ENCODE measurements around the gene HRH2.
"Not testable (repeated sequence)": the region's sequence is repeated elsewhere in the genome, so short reads cannot be mapped to it uniquely, and the experiment has no call there.

The HRH2 gene

DNA sequence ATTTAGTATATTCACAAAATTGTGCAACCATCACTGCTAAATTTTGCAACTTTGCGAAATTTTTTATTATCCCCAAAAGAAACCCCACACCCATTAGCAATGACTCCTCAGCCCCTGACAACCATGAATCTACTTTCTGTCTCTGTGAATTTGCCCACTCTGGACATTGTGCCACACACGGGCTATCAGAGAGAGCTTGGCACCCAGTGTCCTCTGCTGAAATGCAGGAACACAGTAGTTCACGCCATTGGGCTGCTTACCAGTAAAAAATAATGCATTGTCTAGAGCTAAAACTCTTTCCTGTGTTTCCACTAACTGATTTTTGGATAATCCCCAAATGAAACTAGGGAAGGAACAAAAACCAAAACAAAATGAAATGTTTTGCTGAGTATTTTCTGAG is 60.0 kb downstream of the HRH2 start:
- no peak for DNase-seq

DNA sequence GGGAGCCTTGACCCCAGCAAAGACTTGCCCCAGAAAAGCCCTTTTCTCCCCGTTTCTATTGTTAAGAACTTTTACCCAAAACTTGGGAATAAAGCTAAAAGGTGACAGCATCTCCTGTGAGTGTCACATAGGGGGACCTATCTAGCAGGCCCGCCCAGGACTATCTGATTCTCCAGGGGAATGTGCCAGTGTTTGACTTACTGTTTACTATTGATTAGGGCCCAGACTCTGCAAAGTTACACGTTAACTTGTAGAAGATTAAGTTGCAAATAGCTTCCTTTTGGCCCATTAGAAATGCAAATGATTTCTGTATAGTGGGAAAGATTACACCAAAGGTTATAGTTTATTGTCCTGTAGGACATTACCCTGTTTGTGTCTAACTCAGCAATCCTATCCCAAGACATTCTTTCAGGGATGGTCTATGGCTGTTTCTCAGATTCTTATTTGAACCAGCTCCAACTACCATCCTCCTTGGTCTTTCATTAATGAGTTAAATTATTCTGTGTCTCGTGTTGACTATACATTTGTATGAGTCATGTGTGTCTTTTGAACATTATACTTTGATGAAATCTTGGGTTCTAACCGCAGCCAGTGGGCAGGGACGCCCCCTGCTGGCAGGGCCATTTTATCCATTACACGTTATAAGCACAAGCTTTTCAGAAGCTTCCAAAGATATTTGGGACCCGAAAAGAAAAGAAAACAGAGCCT is 60.7 kb downstream of the HRH2 start:
- DNase-seq, result no peak

DNA sequence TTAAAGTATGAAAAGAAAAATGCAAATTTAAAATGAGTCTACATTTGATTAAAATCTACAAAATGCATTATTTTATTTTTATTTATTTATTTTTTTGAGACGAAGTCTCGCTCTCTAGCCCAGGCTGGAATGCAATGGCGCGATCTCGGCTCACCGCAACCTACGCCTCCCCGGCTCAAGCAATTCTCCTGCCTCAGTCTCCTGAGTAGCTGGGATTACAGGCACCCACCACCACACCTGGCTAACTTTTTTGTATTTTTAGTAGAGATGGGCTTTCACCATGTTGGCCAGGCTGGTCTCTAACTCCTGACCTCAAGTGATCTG is 61.2 kb downstream of the HRH2 start:
- not testable (repeated sequence) for DNase-seq

DNA sequence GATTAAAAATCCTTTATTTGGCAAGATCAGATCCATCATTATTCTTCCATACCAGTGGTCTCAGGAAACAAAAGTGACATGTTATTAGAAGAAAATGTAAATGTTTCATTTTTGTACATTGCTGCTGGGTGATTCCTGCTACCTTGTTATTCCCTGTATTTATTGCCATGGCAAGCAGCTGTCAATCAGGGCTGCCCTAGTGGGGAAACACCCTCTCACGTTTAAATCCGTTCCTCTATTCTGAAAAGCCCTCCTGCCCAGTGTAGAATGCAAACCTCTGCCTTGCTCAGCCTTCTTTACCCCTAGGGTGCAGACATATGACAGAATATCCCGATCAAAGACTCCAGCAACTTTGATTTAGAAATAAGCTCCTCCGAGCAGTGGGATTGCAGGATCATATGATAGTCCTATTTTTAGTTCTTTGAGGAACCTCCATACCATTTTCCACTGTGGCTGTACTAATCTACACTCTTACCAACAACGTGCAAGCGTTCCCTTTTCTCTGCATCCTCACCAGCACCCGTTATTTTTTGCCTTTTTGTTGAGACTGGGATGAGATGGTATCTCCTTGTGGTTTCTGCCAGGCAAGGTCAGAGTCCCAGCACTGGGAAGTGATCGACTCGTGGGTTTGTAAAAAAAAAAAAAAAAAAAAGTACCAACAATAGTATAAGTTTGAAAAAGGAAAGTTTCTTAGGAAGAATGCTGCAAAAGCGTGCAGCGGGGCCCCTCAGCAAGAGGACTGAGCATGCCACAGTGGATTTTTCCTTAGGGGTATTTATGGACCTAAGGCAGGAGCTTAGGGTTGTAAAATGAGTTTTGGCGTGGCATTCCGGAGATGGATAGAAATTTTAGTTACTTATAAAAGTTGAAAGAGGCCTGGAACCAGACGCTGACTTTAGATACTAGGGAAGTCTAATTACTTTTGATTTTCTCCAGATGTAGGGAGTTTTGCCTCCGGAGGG is 66.7 kb downstream of the HRH2 start:
- no peak for DNase-seq

DNA sequence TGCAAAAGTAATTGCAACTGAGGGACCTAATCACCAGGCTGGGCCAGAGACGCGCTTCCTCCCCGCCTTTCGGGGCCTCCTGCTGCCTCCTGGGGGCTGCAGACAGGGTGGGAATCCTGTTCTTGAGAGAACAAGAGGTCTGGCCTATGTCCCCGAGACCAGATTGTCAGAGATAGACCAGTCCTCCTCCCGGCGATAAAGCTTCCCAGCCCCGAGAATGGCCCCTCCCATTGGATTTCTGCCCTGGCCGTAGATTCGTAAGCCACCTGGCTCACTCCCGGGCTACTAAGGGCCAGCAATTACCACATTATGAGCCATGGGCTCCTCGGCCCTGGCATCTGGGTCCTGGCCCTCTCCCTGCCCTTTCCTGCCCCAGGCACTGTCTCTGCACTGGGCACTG is 70.4 kb downstream of the HRH2 start:
- DNase-seq, result no peak

DNA sequence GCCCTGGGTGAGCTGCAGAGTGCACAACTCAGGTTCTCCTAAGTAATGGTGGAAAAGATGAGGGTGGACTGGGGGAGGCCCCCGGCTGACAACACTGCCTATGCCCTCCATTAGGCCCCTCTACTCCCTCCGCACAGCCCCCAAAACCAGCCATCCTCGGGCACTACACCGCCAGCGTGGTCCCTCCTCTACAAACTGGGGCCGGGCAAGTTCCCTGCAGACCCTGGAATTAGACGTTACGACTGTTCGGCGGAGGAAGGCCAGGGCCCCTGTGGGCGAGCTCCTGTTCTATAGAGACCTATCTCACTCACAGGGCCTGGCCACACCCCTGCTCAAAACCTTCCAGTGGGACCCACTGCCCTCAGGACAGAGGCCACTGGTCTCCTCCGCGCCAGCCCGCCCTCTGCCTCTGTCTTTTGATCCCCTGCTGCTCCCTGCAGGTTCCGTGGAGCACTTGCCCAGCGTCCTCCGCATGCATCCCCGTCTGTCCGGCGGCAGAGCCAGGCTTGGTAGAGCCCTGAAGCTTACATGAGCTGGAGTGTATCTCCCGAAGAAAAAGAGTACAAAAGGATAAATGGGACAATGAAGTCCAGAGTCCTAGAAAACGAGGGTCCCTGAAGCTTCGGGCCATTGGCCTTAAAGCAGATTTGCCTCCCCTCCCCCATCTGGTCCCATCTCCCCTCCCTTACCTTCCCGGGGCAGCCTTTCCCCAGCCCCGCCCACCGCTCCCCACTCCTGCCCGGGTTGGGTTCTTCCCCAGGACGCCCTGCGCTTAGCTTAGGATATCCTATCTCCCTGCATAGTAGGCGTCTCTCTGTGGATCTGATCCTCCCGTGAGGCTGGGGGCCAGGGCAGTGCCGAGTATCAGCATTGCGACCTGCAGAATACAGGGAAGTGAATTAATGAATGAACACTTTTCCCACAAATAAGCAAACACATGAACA is 71.3 kb downstream of the HRH2 start:
- DNase-seq, result no peak

DNA sequence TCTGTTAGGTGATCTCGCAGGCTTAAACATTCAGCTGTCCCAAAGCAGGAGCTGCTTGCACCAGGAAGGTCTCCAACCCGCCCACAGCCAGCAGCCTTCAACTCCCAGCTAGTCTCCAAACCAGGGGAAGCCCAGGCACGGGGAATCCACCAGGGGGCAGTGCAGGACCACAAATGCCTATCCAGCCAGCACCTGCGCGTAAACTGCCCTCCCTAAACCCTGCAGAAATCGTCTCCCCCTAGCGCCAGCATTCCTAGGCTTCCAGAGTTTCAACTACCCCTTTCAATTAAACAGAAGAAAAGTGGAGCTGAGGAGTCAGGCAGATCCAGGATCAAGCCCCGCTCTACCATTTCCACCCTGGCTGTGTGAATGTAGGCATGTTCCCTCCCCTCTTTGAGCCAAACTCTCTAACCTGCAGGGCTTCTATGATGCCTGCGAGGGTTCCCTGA is 72.0 kb downstream of the HRH2 start:
- peak; percentile 78 for DNase-seq

DNA sequence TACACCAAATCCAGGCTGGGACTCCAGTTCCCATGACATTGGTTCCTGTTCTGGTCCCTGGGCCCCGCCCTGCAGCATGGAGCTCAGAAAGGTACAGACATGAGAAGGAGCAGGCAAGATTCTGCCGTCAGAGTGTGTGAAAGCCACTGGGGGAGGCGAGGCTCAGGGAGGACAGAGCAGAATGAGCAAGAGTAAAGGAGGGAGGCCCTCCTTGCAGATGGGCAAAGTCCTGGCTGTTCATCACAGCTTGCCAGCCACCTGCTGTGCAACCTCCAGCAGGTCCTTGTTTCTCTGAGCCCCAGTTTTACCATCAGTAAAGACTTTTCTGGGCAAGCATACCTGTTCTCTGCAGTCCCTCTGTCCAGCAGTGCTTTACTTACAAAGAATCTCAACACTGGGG is 73.3 kb downstream of the HRH2 start:
- DNase-seq, result no peak

DNA sequence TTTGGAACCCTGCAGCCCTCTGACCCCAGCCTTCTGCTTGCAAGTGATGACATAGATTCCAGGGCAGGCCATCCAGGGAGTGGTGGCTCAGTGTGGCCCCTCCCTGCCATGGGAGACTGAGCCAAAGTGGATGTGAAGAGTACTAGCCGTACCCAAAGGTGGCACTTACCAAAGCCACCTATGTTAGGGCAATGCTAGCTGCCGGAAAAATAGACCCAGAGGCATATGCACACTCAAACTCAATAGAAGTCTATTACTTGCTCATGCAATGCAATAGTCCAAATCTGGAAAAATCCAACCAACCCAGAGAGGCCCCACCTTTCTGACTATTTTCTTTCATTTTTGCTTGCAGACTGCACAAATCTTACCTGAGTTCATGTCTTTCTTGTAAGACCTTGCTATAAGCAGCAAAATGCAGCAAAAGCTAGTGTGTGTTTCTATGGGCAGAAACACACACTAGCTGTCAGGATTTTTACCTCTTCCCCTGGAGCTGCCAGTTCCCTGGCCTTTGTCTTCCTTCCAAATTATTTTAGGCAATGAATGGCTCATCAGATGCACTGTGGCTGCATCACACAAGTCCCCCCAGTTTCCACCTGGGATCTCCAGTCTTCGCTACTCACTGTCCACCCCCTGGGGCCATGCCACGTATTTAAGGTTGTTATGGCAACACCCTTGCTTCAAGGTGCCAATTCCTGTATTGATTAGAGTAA is 74.0 kb downstream of the HRH2 start:
- no peak for DNase-seq

DNA sequence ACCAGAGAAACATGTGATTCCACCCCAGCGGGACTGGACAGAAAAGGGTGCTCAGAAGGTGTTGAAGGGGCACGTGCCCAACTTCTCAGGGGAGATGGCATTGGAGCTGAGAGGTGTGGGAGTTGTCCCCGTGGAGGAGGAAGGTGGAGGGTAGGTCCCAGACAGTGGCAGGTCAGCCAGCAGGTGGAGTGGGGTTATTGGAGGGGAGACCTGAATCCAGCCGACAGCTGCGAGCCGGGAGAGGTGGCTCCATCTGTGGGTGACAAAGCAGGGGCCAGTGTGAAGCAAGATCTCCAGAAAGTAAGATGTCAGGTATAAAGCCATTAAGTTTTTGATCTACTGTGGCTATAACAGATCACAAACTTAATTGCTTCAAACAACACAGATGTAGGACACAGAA is 75.1 kb downstream of the HRH2 start:
- DNase-seq, result no peak

DNA sequence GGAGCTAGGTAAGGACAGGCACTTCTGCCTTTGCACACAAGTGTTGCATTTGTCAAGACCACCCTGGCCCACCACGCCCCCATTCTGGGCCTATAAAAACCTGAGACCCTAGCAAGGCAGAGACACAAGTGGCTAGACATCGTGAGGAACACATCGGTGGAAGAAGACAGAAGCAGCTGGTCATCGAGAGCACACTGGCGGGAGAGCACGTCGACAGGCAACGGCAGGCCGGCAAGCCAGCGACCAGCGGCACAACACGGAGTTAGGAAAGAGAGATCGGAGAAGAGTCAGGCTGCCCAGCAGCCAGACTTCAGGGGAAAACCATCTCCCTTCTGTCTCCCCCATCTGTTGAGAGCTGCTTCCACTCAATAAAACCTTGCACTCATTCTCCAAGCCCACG is 76.1 kb downstream of the HRH2 start:
- no peak for DNase-seq

DNA sequence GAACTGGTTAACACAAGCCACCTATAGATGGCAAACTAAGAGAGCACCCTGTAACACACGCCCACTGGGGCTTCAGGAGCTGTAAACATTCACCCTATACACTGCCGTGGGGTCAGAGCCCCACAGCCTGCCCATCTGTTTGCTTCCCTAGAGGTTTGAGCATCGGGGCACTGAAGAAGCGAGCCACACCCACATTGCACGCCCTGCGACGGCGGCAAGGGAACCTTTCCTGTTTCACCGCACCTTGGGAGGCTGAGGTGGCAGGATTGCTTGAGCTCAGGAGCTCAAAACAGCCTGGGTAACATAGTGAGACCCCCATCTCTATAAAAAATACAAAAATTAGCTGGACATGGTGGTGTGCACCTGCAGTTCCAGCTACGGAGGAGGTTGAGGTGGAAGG is 76.6 kb downstream of the HRH2 start:
- no peak for DNase-seq

DNA sequence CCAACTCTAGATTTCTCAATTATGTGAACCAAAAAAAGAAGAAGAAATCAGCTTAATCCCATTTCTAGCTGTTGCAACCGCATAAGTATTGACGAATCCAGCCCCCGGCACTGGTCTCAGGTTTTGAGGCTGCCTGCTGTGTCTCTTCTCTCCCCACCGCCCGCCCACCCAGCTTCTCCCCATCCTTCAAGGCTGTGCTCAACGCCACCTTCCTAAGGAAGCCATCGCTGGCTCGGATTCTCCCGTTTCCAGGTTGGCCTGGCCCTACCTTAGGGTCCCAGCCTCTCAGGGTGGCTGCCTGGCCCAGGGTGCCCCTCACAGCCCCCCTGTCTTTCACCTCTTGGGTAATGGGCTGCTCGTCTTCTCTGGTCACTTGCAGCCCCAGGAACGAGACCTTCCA is 77.8 kb downstream of the HRH2 start:
- DNase-seq, result no peak

DNA sequence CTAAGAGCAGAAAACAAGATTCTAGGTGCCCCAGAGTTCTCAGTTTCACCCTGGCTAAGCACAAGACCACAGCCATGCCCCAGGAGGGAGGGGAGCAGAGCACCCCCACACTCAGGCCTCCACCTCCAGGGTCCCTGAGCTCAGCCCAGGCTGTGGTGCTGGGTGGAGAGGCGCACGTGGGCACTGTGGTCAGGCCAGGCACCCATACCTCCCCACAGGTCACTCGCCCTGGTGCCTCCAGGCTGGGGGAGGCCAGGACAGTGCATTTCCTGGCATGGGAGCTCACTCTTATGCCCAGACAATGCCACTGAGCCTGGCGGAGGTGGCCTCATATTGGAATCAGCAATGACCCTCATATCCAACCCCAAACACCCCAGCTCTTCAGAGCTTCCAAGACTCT is 78.8 kb downstream of the HRH2 start:
- DNase-seq, result no peak

DNA sequence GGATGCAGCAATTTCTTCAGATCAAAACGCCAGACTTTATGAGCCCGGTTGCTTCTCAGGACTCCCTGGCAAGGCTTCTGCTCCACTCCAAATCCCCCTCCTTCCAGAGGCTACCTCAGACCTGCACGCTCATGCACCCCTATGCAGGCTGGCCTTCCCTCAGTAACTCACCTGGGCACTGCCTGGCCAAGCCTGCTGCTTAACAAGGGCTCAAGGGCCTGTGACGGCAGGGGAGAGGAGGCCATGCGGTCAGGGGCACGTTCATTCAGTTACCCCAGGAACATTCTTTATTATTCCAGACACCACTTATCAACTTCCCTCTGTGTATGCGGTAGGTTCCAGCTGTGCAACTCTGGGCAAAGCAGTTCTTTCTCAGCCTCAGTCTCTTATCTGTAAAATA is 79.6 kb downstream of the HRH2 start:
- DNase-seq, result no peak

DNA sequence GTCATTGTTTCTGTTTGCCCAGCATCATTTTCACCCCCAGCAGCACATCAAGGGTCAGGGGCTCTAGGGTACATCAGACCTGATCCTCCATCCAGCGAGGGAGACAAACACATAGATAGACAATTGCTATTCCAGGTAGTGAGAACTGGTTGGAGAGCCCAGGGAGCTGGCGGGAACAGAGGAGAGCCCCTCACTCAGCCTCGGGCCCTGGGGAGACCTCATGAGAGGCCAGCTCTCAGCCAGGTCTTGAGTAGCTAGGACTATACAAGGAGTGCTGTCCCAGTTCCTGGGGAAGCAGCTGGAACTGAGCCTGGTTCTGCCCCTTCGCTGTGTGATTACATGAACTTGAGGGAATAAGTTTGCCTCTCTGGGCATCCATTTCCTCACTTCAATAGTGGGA is 80.3 kb downstream of the HRH2 start:
- no peak for DNase-seq

DNA sequence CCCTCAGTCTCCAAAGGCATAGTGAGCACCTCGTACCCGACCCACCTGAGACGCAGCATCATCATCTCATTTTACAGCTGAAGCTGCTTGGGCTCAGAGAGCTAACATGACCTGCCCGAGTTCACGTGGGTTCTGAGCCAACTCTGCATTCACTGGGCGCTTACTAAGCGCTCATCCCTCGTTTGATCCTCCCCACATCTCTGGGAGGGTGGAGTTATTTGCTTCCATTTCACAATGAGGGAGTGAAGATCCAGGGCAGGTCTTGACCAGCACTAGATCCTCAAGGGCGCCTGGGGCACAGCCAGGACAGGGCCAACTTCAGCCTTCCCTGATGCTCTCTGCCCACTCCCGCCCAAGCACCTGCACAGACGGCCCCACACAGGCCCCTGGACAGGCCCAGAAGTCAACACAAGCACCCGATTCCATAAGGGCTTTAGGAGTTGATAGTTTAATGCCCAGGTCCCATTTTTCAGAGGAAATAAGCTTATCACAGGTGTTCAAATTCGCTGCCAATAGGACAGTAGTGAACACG is 80.8 kb downstream of the HRH2 start:
- DNase-seq, result no peak

DNA sequence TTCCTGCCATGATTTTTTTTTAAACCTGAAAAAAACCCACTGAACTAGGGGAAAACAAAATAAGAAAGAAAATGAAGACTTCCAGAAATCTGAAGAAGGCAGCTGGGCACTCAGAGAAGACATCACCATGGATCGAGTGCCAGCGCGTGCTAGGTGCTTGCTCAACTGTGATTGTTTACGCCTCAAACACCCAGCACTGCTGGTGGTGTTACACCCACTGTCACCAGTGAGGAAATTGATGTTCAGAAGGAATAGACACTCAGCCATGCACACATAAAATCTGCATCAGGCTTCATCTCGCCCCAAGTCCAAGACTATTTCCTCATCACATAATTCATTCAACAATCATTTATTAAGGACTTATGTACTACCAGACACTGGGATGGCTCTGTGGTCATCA is 82.1 kb downstream of the HRH2 start:
- no peak for DNase-seq

DNA sequence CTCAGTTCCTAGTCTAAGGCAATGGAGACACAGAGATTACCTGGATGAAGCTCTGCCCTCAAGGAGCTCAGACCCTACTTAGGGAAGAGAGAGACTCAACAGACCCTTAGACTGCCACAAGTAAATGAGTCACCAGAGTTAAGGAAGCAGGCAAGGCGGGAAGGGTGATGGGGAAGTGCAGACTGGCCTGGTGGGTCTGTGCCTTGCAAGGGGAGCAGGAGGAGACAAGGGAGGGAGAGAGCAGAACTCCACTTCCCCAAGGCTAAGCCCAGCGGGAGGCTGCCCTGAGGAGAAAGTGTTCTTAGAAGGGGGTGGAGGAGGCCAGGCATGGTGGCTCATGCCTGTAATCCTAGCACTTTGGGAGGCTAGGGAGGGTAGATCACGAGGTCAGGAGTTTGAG is 83.7 kb downstream of the HRH2 start:
- no peak for DNase-seq

DNA sequence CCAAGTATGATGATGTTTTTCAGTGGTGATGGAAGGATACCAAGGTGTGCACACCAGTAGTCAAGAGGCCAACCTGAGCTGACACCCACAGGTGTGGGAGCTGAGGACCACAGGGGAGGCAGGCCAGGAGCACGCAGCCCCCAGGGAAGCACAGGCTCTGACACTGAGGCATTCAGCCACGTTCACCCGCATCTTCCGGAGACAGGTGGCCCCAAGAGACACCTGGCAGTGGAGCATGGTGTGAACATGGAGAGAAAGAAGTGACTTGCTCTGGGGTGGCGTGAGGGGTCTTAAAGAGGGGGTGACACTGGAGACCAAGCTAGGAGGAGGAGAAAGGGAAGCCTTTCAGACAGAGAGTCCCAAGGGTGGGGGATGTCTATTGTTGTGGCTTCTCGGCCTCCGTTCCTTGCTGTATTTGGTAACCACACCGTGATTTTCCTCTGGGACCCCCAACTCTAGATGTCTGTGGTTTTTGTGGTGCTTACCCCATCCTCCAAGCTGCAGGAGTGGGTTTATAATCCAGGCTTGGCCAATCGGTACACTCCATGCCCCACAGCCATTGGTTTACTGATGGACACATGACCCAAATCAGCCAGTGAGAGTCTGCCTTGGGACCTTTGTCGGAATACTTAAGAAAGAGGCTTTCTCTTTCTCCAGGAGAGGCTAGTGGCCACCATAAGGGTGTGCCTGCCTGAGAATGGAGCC is 84.6 kb downstream of the HRH2 start:
- no peak for DNase-seq

DNA sequence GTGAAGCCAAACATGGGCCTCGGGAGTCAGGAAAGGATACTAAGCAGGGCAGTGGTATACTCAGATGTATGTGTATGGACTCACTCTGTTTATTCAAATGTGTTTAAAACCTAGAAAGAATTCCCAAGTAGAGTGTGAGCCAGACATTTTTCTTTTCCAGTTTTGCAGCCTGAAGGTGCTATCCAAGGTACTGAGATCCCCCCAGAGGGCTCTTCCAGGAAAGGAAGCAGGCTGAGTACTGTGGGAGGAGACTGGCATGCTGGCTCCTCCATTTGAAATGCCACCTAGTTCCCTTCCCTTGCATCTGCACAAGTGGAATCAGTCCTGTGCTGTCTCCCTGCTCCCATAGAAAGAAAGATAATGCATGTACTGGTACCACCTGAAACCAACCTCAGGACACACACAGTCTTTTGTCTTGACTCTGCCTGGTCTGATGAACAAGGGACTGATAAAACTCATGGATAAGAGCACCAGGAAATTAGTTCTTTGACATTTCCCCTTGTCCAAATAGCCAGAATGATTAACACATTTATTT is 85.9 kb downstream of the HRH2 start:
- no peak for DNase-seq
